Measurements from ENCODE around the gene PHF5A. TPM values are rescaled to one million over a fixed set of nuclear protein-coding genes. Genes with fewer than 3 reads are reported as not detected.
A peak's percentile ranks its signal among the peaks of the same experiment; 100 is the strongest.

Gene PHF5A
- total RNA-seq, 2 experiments from 2014 or later: 41.3 to 44.2 TPM

- CTCF ChIA-PET: interaction anchor here (1.4 kb wide), 1 partner anchor 23 kb away, joined by 6 read pairs; no protein-coding TSS in a partner anchor
Observed at GRCh38 chr22:41425660-41426365, 42.7 kb downstream of the PHF5A start.

GRCh38 chr22:41418717-41419116 is 49.8 kb downstream of the PHF5A start:
- Mint-ChIP-seq H3K27me3 (no peaks in the 10 kb centered on the region), H3K4me1 (ENCODE audit: low read depth) (peaks cover 20% of the 10 kb centered on the region), H3K27ac (no peak overlapping the region), H3K36me3 (ENCODE audit: low read depth) (peaks cover 15% of the 10 kb centered on the region), H3K9me3 (no peaks in the 10 kb centered on the region), H3K4me3 (no peak overlapping the region)
- no peak overlapping the region for H3K27ac ChIP-seq (ENCODE audit: low read depth in 1 of 2, low read length in 2 of 2)
- TF ChIP-seq CTCF (IDR thresholded peaks at IDR 0.05): no peak
- peaks cover 9% of the 10 kb centered on the region for H3K36me3 ChIP-seq (ENCODE audit: insufficient read depth, low read length)
- DNase-seq (no peak), ATAC-seq (ENCODE audit: poor library complexity) (no peak)
- ChIA-PET POLR2A (no interaction called here), CTCF (no interaction called here)
- no peaks in the 10 kb centered on the region for H3K27me3 ChIP-seq (ENCODE audit: control insufficient read depth in 1 of 2, insufficient read depth in 2 of 2, low read length in 2 of 2)
- H3K9me3 ChIP-seq (ENCODE audit: control insufficient read depth in 1 of 2, insufficient read depth in 1 of 2, low read length in 2 of 2): no peaks in the 10 kb centered on the region
- peaks cover 36% of the 10 kb centered on the region for H3K4me1 ChIP-seq (ENCODE audit: insufficient read depth, low read length)
- H3K4me3 ChIP-seq (ENCODE audit: low read length): no peak overlapping the region
- intact Hi-C loops (cut with DNase I, micrococcal nuclease): no loop called here

More at GRCh38 chr22:41425660-41426365, 42.7 kb downstream of the PHF5A start:
- ATAC-seq (ENCODE audit: poor library complexity) (peak; percentile 68), DNase-seq (peak in 4 of 14 experiments; percentile 16 to 66 (median 58))
- Mint-ChIP-seq H3K27me3 (no peaks in the 10 kb centered on the region), H3K4me3 (no peak overlapping the region), H3K9me3 (no peaks in the 10 kb centered on the region), H3K36me3 (ENCODE audit: low read depth) (peaks cover 33% of the 10 kb centered on the region), H3K4me1 (ENCODE audit: low read depth) (peaks cover 15% of the 10 kb centered on the region), H3K27ac (peak overlapping the region; percentile 77)
- no peak for TF ChIP-seq CTCF (IDR thresholded peaks at IDR 0.05)
- no peaks in the 10 kb centered on the region for H3K27me3 ChIP-seq (ENCODE audit: control insufficient read depth in 1 of 2, insufficient read depth in 2 of 2, low read length in 2 of 2)
- intact Hi-C loops (cut with DNase I, micrococcal nuclease): no loop called here
- peaks cover 13% of the 10 kb centered on the region for H3K4me1 ChIP-seq (ENCODE audit: insufficient read depth, low read length)
- no peak overlapping the region for H3K27ac ChIP-seq (ENCODE audit: low read depth in 1 of 2, low read length in 2 of 2)
- peaks cover 32% of the 10 kb centered on the region for H3K36me3 ChIP-seq (ENCODE audit: insufficient read depth, low read length)
- H3K4me3 ChIP-seq (ENCODE audit: low read length): no peak overlapping the region
- no peaks in the 10 kb centered on the region for H3K9me3 ChIP-seq (ENCODE audit: control insufficient read depth in 1 of 2, insufficient read depth in 1 of 2, low read length in 2 of 2)
- POLR2A ChIA-PET: interaction anchor here (0.6 to 1.4 kb wide), 5 partner anchors 10 to 1979 kb away, joined by 3 to 5 read pairs (median 3); partner anchors contain the start of gene TOB2

GRCh38 chr22:41417622-41418390 is 50.7 kb downstream of the PHF5A start:
- no peaks in the 10 kb centered on the region for H3K9me3 Mint-ChIP-seq
- peaks cover 20% of the 10 kb centered on the region for H3K4me1 Mint-ChIP-seq (ENCODE audit: low read depth)
- ATAC-seq (ENCODE audit: poor library complexity): no peak
- Histone ChIP-seq H3K4me3 (ENCODE audit: low read length) (no peak overlapping the region), H3K27ac (ENCODE audit: low read depth in 1 of 2, low read length in 2 of 2) (no peak overlapping the region), H3K4me1 (ENCODE audit: insufficient read depth, low read length) (peaks cover 40% of the 10 kb centered on the region), H3K9me3 (ENCODE audit: control insufficient read depth in 1 of 2, insufficient read depth in 1 of 2, low read length in 2 of 2) (no peaks in the 10 kb centered on the region), H3K36me3 (ENCODE audit: insufficient read depth, low read length) (peaks cover 2% of the 10 kb centered on the region), H3K27me3 (ENCODE audit: control insufficient read depth in 1 of 2, insufficient read depth in 2 of 2, low read length in 2 of 2) (no peaks in the 10 kb centered on the region)
- TF ChIP-seq CTCF (IDR thresholded peaks at IDR 0.05): no peak
- ChIA-PET POLR2A (interaction anchor here (1.9 kb wide), 1 partner anchor 36 kb away, joined by 4 read pairs; the partner anchor contains the start of gene TEF), CTCF (no interaction called here)
- no peak overlapping the region for H3K27ac Mint-ChIP-seq
- intact Hi-C loops (cut with DNase I, micrococcal nuclease): no loop called here
- no peak overlapping the region for H3K4me3 Mint-ChIP-seq
- no peak for DNase-seq
- H3K27me3 Mint-ChIP-seq: no peaks in the 10 kb centered on the region
- H3K36me3 Mint-ChIP-seq (ENCODE audit: low read depth): peaks cover 17% of the 10 kb centered on the region
